Neural cell (in vitro differentiated cells): Measurements from ENCODE around the gene PADI6.

ENCODE experiments used
- CTCF ChIP-seq: fragments of 450-650 bp; IDR thresholded peaks from 2 replicates; pipeline ENCODE4 v1.5.1; 2014; ENCODE audit warnings: antibody characterized with exemption, mild to moderate bottlenecking, moderate library complexity; ENCODE audit not compliant: poor library complexity, severe bottlenecking
- EP300 ChIP-seq: fragments of 450-650 bp; conservative IDR thresholded peaks from 2 replicates; pipeline ENCODE4 v1.6.1; 2014; ENCODE audit warnings: antibody characterized with exemption, mild to moderate bottlenecking, moderate library complexity; ENCODE audit not compliant: poor library complexity, severe bottlenecking
- EZH2 ChIP-seq: fragments of 200-600, 300-800 bp; shearing (Covaris generic), sonication (generic); IDR thresholded peaks from 2 replicates; pipeline ENCODE4 v1.6.1; 2014; ENCODE audit warnings: antibody characterized with exemption, low read length, borderline replicate concordance, mild to moderate bottlenecking; ENCODE audit not compliant: insufficient read depth, poor library complexity, severe bottlenecking
- MXI1 ChIP-seq: fragments of 450-650 bp; conservative IDR thresholded peaks from 2 replicates; pipeline ENCODE4 v1.6.1; 2014; ENCODE audit warnings: antibody characterized with exemption, mild to moderate bottlenecking; ENCODE audit not compliant: poor library complexity, severe bottlenecking
- POLR2AphosphoS5 ChIP-seq: IDR thresholded peaks from 2 replicates; pipeline ENCODE4 v1.6.1; 2012
- RAD21 ChIP-seq: fragments of 450-650 bp; conservative IDR thresholded peaks from 2 replicates; pipeline ENCODE4 v1.6.1; 2014; ENCODE audit warnings: antibody characterized with exemption, mild to moderate bottlenecking, moderate library complexity
- REST ChIP-seq: IDR thresholded peaks from 2 replicates; pipeline ENCODE4 v1.6.1; 2012; ENCODE audit warnings: borderline replicate concordance
- SMC3 ChIP-seq: fragments of 450-650 bp; conservative IDR thresholded peaks from 2 replicates; pipeline ENCODE4 v1.6.1; 2014; ENCODE audit warnings: antibody characterized with exemption, mild to moderate bottlenecking, moderate library complexity; ENCODE audit not compliant: poor library complexity
- TAF1 ChIP-seq: IDR thresholded peaks from 2 replicates; pipeline ENCODE4 v1.6.1; 2012; ENCODE audit warnings: low read depth

GRCh38 chr1:17363771-17364170, 8.2 kb upstream of the PADI6 start:
- TF ChIP-seq MXI1 (no peak), CTCF (no peak), REST (no peak), EZH2 (no peak), EP300 (no peak), POLR2AphosphoS5 (no peak), TAF1 (no peak), RAD21 (no peak), SMC3 (no peak)
